ENCODE results near the gene MOK. TPM values are rescaled to one million over a fixed set of nuclear protein-coding genes. Genes with fewer than 3 reads are reported as not detected.

MOK gene
- total RNA-seq, 4 donors from 2014 or later = 3.0 to 16.0 (median 11.1) TPM

DNA sequence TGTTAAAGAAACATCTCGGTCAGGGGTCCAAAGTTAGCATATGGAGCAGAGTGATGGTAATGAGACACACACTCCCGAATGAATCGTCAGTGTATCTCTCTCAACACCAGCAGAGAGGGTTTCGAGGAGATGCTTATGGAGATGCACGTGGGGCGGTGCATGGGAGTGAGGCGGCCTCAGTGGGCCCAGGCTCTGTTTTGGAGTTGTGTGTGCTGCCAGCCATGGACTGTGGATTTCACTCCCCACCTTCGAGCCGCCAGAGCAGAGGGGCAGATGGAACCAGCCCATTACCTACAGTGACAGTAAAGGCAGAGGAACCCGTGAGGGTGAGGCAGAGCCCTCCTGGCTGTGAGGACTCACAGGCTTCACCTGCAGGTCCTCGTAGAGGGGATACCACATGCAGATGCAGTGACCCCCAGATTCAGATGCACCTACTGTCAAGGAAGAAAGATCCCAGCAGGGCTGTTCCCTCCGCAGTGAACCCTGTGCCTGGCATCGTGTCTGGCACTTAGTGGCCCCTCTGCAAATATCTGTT lies 97.1 kb downstream of the MOK start:
- no peak overlapping the region for H3K4me3 ChIP-seq
- 80 to 95% methylated on average over 1 to 13 of the region's 13 CpGs for WGBS, 2 donors (ENCODE audit: low coverage in 1 of 2)
- no peaks in the 10 kb centered on the region for H3K4me1 ChIP-seq
- no peaks in the 10 kb centered on the region for H3K27me3 ChIP-seq
- TF ChIP-seq CTCF (IDR thresholded peaks at IDR 0.05) = no peak
- TF ChIP-seq POLR2A (IDR thresholded peaks at IDR 0.05) = no peak
- TF ChIP-seq EP300 (IDR thresholded peaks at IDR 0.05; ENCODE audit: low read depth) = no peak
- TF ChIP-seq POLR2AphosphoS5 (IDR thresholded peaks at IDR 0.05) = no peak
- H3K27ac ChIP-seq = no peak overlapping the region
- no peaks in the 10 kb centered on the region for H3K9me3 ChIP-seq
- intact Hi-C loops (cut with DNase I; ENCODE audit: low total_unique reads) = no loop called here
- peak; percentile 5 for DNase-seq
- in situ Hi-C loops (cut with MboI; ENCODE audit: low pct_ligation_motif_present in 1 of 4, low pct_unique_long_range_greater_than_20kb in 1 of 4, low sequenced_read_pairs in 3 of 4) = no loop called here
- peaks cover 0 to 3% (median 0%) of the 10 kb centered on the region in 4 donors for H3K36me3 ChIP-seq

- in situ Hi-C loops (cut with MboI; ENCODE audit: low pct_ligation_motif_present in 1 of 4, low pct_unique_long_range_greater_than_20kb in 1 of 4, low sequenced_read_pairs in 3 of 4) (no loop called here), intact Hi-C loops (cut with DNase I; ENCODE audit: low total_unique reads) (no loop called here)
- no peak for DNase-seq
- Histone ChIP-seq H3K9me3 (no peaks in the 10 kb centered on the region), H3K36me3 (peaks cover 0 to 3% (median 0%) of the 10 kb centered on the region in 4 donors), H3K27ac (no peak overlapping the region), H3K4me3 (no peak overlapping the region), H3K4me1 (no peaks in the 10 kb centered on the region), H3K27me3 (no peaks in the 10 kb centered on the region)
- TF ChIP-seq POLR2AphosphoS5 (IDR thresholded peaks at IDR 0.05) (no peak), EP300 (IDR thresholded peaks at IDR 0.05; ENCODE audit: low read depth) (no peak), CTCF (IDR thresholded peaks at IDR 0.05) (no peak), POLR2A (IDR thresholded peaks at IDR 0.05) (no peak)
- WGBS, 2 donors (ENCODE audit: low coverage in 1 of 2) = 93 to 100% methylated on average over 1 to 8 of the region's 8 CpGs
These were observed 98.0 kb downstream of the MOK start for GRCh38 chr14:102206918-102207317.

- Histone ChIP-seq H3K4me3 (no peak overlapping the region), H3K4me1 (no peaks in the 10 kb centered on the region), H3K9me3 (no peaks in the 10 kb centered on the region), H3K27me3 (no peaks in the 10 kb centered on the region), H3K27ac (no peak overlapping the region), H3K36me3 (peaks cover 0 to 3% (median 0%) of the 10 kb centered on the region in 4 donors)
- 60 to 91% methylated on average over 1 to 5 of the region's 5 CpGs for WGBS, 2 donors (ENCODE audit: low coverage in 1 of 2)
- no peak for DNase-seq
- in situ Hi-C loops (cut with MboI; ENCODE audit: low pct_ligation_motif_present in 1 of 4, low pct_unique_long_range_greater_than_20kb in 1 of 4, low sequenced_read_pairs in 3 of 4) (no loop called here), intact Hi-C loops (cut with DNase I; ENCODE audit: low total_unique reads) (no loop called here)
- TF ChIP-seq EP300 (IDR thresholded peaks at IDR 0.05; ENCODE audit: low read depth) (no peak), CTCF (IDR thresholded peaks at IDR 0.05) (no peak), POLR2A (IDR thresholded peaks at IDR 0.05) (no peak), POLR2AphosphoS5 (IDR thresholded peaks at IDR 0.05) (no peak)
These were observed 99.4 kb downstream of the MOK start for GRCh38 chr14:102205560-102205959.

DNA sequence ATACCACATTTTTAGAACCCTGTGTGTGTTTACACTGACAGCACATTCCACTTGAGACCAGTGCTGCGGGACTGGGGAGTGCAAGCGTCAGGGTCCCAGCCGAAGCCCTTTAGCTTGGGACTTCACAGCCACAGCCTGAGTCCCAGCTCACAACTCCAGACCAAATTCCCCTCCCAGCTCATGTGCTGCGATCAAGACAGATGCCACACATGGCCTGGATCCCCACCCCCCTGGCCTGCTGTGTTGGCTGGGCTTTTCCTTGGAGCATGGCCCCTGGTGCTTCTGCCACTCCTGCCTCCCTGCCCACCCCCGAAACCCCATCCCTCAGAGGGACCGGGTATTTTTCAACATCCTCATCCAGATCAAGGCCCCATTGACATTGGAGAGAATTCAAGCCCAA lies 101.6 kb downstream of the MOK start:
- in situ Hi-C loops (cut with MboI; ENCODE audit: low pct_ligation_motif_present in 1 of 4, low pct_unique_long_range_greater_than_20kb in 1 of 4, low sequenced_read_pairs in 3 of 4) (no loop called here), intact Hi-C loops (cut with DNase I; ENCODE audit: low total_unique reads) (no loop called here)
- no peak for DNase-seq
- Histone ChIP-seq H3K27me3 (no peaks in the 10 kb centered on the region), H3K27ac (no peak overlapping the region), H3K4me3 (no peak overlapping the region), H3K9me3 (no peaks in the 10 kb centered on the region), H3K36me3 (peaks cover 0 to under 1% (median 0%) of the 10 kb centered on the region in 4 donors), H3K4me1 (no peaks in the 10 kb centered on the region)
- TF ChIP-seq EP300 (IDR thresholded peaks at IDR 0.05; ENCODE audit: low read depth) (no peak), POLR2A (IDR thresholded peaks at IDR 0.05) (no peak), POLR2AphosphoS5 (IDR thresholded peaks at IDR 0.05) (no peak), CTCF (IDR thresholded peaks at IDR 0.05) (no peak)
- WGBS, 2 donors (ENCODE audit: low coverage in 1 of 2) = 88 to 93% methylated on average over 2 to 6 of the region's 6 CpGs
